Measurements from ENCODE around the gene DLX5.

The DLX5 gene

GRCh38 chr7:97005183-97006054 lies 19.2 kb downstream of the DLX5 start, which contains the start of gene DLX6:
Gene DLX6, plus strand, starts transcription at chr7:97005553. Its CDS starts 425 bp downstream, at chr7:97005978.
- peak; percentile 88 for DNase-seq (ENCODE audit: low spot score)

GRCh38 chr7:97004247-97005182 lies 20.1 kb downstream of the DLX5 start:
- no peak for DNase-seq (ENCODE audit: low spot score)

DNA sequence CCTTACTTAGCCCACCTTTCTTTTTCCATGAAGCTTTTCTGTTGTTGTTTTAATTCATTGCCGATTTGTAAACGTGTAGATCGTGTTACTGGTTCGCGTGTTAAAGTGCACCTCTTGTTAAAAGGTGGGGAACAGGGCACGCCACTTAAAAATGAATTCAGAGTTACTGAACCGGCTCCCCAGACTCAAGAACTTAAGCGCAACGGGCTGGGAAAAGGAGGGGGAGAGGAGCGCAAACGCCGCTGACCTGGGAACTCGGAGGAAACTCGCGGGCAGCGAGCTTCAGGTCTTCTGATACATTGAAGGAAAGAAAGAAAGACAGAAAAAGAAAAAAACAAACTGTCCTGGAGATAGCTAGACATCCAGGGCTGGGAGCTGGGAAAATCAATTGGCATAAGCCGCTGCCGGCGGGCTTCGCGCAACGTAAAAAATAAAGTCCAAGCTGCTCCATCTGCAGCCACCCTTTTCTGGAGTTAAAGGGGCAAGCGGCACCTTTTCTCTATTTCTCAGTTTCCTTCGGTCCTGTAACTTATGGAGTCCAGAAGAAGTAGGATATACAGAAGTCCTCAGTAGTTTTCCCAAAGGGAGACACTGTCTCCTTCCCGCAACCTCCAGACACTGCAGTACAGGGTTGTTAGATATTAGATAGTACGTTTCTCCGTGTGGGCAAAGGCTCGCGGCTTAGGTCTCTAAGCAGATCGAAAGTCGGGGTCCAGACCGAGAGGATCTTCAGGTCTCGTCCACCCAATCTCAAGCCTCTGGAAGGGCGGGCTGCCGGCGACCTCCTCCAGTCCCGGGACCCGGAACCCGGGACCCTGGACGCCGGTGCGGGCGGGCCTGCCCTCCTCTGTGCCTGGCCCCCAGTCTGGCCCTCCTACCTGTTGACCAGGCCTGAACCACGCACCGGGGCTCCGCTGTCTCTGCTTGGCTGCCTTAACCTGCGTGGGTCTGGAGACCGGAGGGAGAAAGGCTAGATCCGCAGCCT lies 21.1 kb downstream of the DLX5 start:
- no peak for DNase-seq (ENCODE audit: low spot score)

DNA sequence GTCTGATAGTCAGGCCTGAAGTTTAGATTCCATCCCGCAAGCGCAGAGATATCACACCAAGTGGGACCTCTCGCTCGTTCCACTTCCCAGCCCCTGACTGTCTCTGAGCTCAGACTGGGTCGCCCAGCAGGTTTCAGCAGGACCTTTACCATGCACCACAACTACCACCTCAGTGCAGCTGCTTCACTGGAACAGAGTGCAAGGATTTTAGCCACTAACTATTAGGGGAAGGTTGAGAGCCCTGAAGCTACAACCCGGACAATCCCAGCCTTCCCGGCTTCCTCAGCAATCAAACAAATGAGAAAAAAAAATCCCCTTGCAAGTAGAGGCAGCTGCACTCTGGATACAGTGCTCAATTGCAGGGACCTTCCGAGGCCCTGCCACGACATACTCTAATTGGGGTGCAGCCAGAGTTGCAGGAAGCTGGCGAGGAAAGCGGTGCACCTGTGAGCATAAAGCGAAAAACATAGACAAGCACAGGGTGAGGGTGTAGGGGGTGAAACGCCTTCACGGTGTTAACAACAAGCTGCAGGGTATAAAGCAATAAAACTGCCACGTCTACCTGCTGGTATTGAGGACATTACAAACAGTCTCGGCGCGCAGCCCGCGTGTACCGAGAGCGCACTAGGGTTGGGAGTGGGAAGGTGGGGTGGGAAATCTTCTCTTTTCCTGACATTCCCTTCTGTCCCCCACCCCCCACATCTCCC lies 21.9 kb downstream of the DLX5 start:
- DNase-seq (ENCODE audit: low spot score) = no peak

DNA sequence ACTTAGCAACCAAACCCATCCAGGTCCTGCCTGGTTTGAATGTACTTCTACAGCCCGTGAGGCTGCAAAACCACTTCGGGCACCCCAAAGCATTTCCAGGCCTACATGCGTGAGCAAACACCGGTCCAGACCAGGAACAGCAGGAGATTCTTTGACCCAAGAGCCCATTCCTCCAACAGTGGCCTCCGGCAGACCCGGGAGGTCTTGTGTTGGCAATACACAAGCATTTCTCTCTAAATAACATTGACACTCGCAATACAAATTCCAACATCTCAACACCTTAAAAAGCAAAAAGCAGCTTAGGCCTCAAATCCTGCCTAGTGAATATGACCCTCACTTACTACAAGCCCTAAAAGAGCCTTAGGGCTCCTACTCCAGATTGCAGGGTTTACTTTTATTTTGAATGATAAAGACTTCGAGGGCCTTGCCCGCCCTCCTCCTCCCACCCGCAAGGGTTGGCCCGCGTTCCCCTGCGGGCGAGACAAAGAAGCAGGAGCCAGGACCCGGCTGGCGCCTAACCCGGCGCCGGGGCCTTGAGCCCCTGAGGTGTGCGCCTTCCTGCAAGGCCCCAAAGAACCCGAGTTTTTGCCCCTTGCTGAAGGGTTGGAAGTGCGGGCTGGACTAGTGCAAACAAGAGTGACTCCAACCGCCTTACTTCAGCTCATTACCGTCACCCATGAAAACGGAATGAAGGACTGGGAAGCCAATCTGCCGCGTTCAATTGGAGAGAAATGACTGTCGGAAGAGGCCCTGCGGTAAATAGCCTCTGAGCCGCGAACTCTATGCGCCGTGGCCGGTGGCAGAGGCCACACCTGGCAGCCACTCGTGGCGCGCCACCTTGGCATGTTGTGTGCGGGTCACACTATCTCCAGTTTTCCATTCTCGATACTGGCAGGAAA lies 22.7 kb downstream of the DLX5 start:
- no peak for DNase-seq (ENCODE audit: low spot score)

GRCh38 chr7:97001221-97001620 lies 23.4 kb downstream of the DLX5 start:
- no peak for DNase-seq (ENCODE audit: low spot score)

DNA sequence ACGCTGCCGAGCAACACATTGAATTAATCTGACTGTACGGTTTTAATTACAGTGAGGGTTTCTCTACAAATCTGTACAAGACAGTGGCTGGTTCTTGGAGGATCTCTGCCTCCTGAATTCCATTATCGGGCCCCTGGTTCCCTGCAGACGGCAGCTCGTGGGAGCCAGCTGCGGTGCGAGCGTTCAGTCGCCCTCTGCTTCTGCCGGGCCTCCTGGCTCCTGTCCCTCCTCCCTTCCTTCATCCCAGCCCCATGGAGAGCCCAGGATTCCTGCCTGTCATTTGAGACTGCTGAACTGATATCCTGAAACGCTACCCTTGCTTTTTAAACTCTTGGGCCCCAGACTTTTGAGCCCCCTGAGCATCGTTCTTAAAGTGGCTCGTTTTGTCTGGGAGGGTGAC lies 25.9 kb downstream of the DLX5 start:
- no peak for DNase-seq (ENCODE audit: low spot score)

- no peak for DNase-seq (ENCODE audit: low spot score)
These were observed 26.3 kb downstream of the DLX5 start for GRCh38 chr7:96998333-96998732.

- no peak for DNase-seq (ENCODE audit: low spot score)
These were observed 27.1 kb downstream of the DLX5 start for GRCh38 chr7:96997512-96998032.

- DNase-seq (ENCODE audit: low spot score) = no peak
These were observed 27.6 kb downstream of the DLX5 start for GRCh38 chr7:96996958-96997511.

- no peak for DNase-seq (ENCODE audit: low spot score)
These were observed 28.3 kb downstream of the DLX5 start for GRCh38 chr7:96996111-96996957.

GRCh38 chr7:96995406-96996110 lies 29.1 kb downstream of the DLX5 start:
- no peak for DNase-seq (ENCODE audit: low spot score)

- no peak for DNase-seq (ENCODE audit: low spot score)
These were observed 30.7 kb downstream of the DLX5 start for GRCh38 chr7:96993980-96994379.

GRCh38 chr7:96993094-96993865 lies 31.4 kb downstream of the DLX5 start:
- peak; percentile 78 for DNase-seq (ENCODE audit: low spot score)

GRCh38 chr7:96992192-96993005 lies 32.2 kb downstream of the DLX5 start:
- DNase-seq (ENCODE audit: low spot score) = no peak

Measured in iPS-NIHi11 (cell line).